ENCODE data around the gene NHEJ1. TPM values are rescaled to one million over a fixed set of nuclear protein-coding genes. Genes with fewer than 3 reads are reported as not detected.
A peak's percentile ranks its signal among the peaks of the same experiment; 100 is the strongest.

The NHEJ1 gene
- total RNA-seq, 2 donors from 2014 or later: 8.9 to 9.3 TPM

GRCh38 chr2:219176818-219177551 is 16.4 kb upstream of the NHEJ1 start, which contains the start of gene CNPPD1:
CNPPD1 (minus strand) TSS chr2:219176925; CDS start chr2:219176828, 97 bp downstream.
- H3K27me3 ChIP-seq: no peaks in the 10 kb centered on the region
- TF ChIP-seq POLR2A (IDR thresholded peaks at IDR 0.05) (peak; percentile 87 to 93 (median 91)), CTCF (IDR thresholded peaks at IDR 0.05) (peak in 1 of 7 experiments; percentile 12)
- H3K9me3 ChIP-seq: no peaks in the 10 kb centered on the region
- intact Hi-C loops (cut with DNase I): loop anchor here (10.0 kb wide), 1 partner anchor 48 kb away; the partner anchor contains the start of genes ANKZF1 and ATG9A
- 0% methylated on average over 14 to 63 of the region's 69 CpGs for WGBS, 2 donors
- peaks cover 34% of the 10 kb centered on the region for H3K4me1 ChIP-seq
- H3K36me3 ChIP-seq (replicated peaks in 1 of 2; ENCODE audit: insufficient read depth in 1 of 2, low read depth in 2 of 2): peaks cover 0 to 23% of the 10 kb centered on the region in 2 donors
- DNase-seq (peak; percentile 87 to 89 (median 88)), ATAC-seq (peak; percentile 83)
- peak within 1 kb of the TSS; percentile 96 to 100 (median 98) for H3K27ac ChIP-seq
- H3K4me3 ChIP-seq: peak within 1 kb of the TSS; percentile 27 to 87

GRCh38 chr2:219175928-219176817 is 15.6 kb upstream of the NHEJ1 start:
- peak; percentile 25 for ATAC-seq
- Histone ChIP-seq H3K27ac (peak overlapping the region; percentile 96 to 100 (median 98)), H3K36me3 (replicated peaks in 1 of 2; ENCODE audit: insufficient read depth in 1 of 2, low read depth in 2 of 2) (peaks cover 0 to 14% of the 10 kb centered on the region in 2 donors), H3K27me3 (no peaks in the 10 kb centered on the region), H3K9me3 (no peaks in the 10 kb centered on the region), H3K4me3 (peak overlapping the region; percentile 27 to 87), H3K4me1 (peaks cover 34% of the 10 kb centered on the region)
- intact Hi-C loops (cut with DNase I): loop anchor here (10.0 kb wide), 1 partner anchor 49 kb away; the partner anchor contains the start of genes ANKZF1 and ATG9A
- peak; percentile 49 to 65 (median 62) for DNase-seq
- WGBS, 2 donors: 1 to 4% methylated on average over 14 to 45 of the region's 45 CpGs
- TF ChIP-seq POLR2A (IDR thresholded peaks at IDR 0.05) (no peak), CTCF (IDR thresholded peaks at IDR 0.05) (peak in 3 of 7 experiments; percentile 9 to 16 (median 11))

GRCh38 chr2:219175486-219175885 is 14.9 kb upstream of the NHEJ1 start:
- intact Hi-C loops (cut with DNase I): loop anchor here (10.0 kb wide), 1 partner anchor 49 kb away; the partner anchor contains the start of genes ANKZF1 and ATG9A
- DNase-seq: no peak
- ATAC-seq: no peak
- WGBS, 2 donors: 68 to 69% methylated on average over 7 of the region's 7 CpGs
- H3K27me3 ChIP-seq: no peaks in the 10 kb centered on the region
- H3K4me3 ChIP-seq: no peak overlapping the region
- no peaks in the 10 kb centered on the region for H3K9me3 ChIP-seq
- peaks cover 0 to 11% of the 10 kb centered on the region in 2 donors for H3K36me3 ChIP-seq (replicated peaks in 1 of 2; ENCODE audit: insufficient read depth in 1 of 2, low read depth in 2 of 2)
- no peak for TF ChIP-seq CTCF (IDR thresholded peaks at IDR 0.05)
- TF ChIP-seq POLR2A (IDR thresholded peaks at IDR 0.05): no peak
- H3K4me1 ChIP-seq: peaks cover 34% of the 10 kb centered on the region
- H3K27ac ChIP-seq: peak overlapping the region in 3 of 4 donors; percentile 96 to 99 (median 97)

- peaks cover 32% of the 10 kb centered on the region for H3K4me1 ChIP-seq
- WGBS, 2 donors: 78 to 84% methylated on average over 7 of the region's 7 CpGs
- H3K36me3 ChIP-seq (replicated peaks in 1 of 2; ENCODE audit: insufficient read depth in 1 of 2, low read depth in 2 of 2): peaks cover 0 to 11% of the 10 kb centered on the region in 2 donors
- no peak for ATAC-seq
- TF ChIP-seq CTCF (IDR thresholded peaks at IDR 0.05): no peak
- no peak for TF ChIP-seq POLR2A (IDR thresholded peaks at IDR 0.05)
- no peak overlapping the region for H3K27ac ChIP-seq
- no peak for DNase-seq
- no peaks in the 10 kb centered on the region for H3K27me3 ChIP-seq
- no peak overlapping the region for H3K4me3 ChIP-seq
- intact Hi-C loops (cut with DNase I): loop anchor here (5.0 to 10.0 kb wide), 2 partner anchors 50 to 112 kb away; partner anchors contain the start of genes ANKZF1 and ATG9A
- H3K9me3 ChIP-seq: no peaks in the 10 kb centered on the region
Observed at GRCh38 chr2:219174801-219175200, 14.2 kb upstream of the NHEJ1 start.

All from body of pancreas (tissue), 4 donors.